ENCODE measurements around the gene ANTXRL.
"Not testable (repeated sequence)": the region's sequence is repeated elsewhere in the genome, so short reads cannot be mapped to it uniquely, and the experiment has no call there.

ANTXRL gene

GRCh38 chr10:46299536-46300369 lies 13.0 kb downstream of the ANTXRL start:
- DNase-seq (ENCODE audit: extremely low read depth, low read depth), result no peak
- TF ChIP-seq CTCF (IDR thresholded peaks at IDR 0.05; ENCODE audit: low read depth, low read length), result no peak

GRCh38 chr10:46300370-46300711 lies 13.5 kb downstream of the ANTXRL start:
- not testable (repeated sequence) for DNase-seq (ENCODE audit: extremely low read depth, low read depth)

GRCh38 chr10:46301056-46301645 lies 14.4 kb downstream of the ANTXRL start:
- TF ChIP-seq CTCF (IDR thresholded peaks at IDR 0.05; ENCODE audit: low read depth, low read length), result no peak
- no peak for DNase-seq (ENCODE audit: extremely low read depth, low read depth)

GRCh38 chr10:46301721-46302479 lies 15.1 kb downstream of the ANTXRL start:
- DNase-seq (ENCODE audit: extremely low read depth, low read depth), result no peak
- TF ChIP-seq CTCF (IDR thresholded peaks at IDR 0.05; ENCODE audit: low read depth, low read length), result no peak

GRCh38 chr10:46302765-46303352 lies 16.1 kb downstream of the ANTXRL start:
- DNase-seq (ENCODE audit: extremely low read depth, low read depth), result not testable (repeated sequence)

- no peak for TF ChIP-seq CTCF (IDR thresholded peaks at IDR 0.05; ENCODE audit: low read depth, low read length)
- no peak for DNase-seq (ENCODE audit: extremely low read depth, low read depth)
Measured at GRCh38 chr10:46304062-46304461, 17.3 kb downstream of the ANTXRL start.

GRCh38 chr10:46304671-46305070 lies 17.9 kb downstream of the ANTXRL start:
- DNase-seq (ENCODE audit: extremely low read depth, low read depth), result not testable (repeated sequence)

GRCh38 chr10:46305079-46305818 lies 18.5 kb downstream of the ANTXRL start:
- TF ChIP-seq CTCF (IDR thresholded peaks at IDR 0.05; ENCODE audit: low read depth, low read length), result no peak
- DNase-seq (ENCODE audit: extremely low read depth, low read depth), result no peak

Data from AG09319 (cell line).